B cell (primary cell): ENCODE results near the gene ANKHD1. TPM values are rescaled to one million over a fixed set of nuclear protein-coding genes. Genes with fewer than 3 reads are reported as not detected.

Experiments used
- ATAC-seq: fragments of 200-7000 bp; cut with Tn5 transposase; one replicate; pipeline ENCODE4 v1.10.0; 2021; ENCODE audit warnings: low read depth, mild to moderate bottlenecking, moderate number of reproducible peaks, moderate library complexity
- CTCF ChIA-PET: fragments of 350-600 bp; sonication (Branson Sonifier 250); formaldehyde crosslinking; loops from one replicate; lab custom pipeline; 2021; ENCODE audit warnings: antibody characterized with exemption, inconsistent platforms; lab: Charles Lee
- POLR2A ChIA-PET: fragments of 350-600 bp; sonication (Branson Sonifier 250); formaldehyde crosslinking; loops from one replicate; lab custom pipeline; 2021; ENCODE audit warnings: antibody characterized with exemption; lab: Charles Lee
- DNase-seq: peaks from one replicate; pipeline ENCODE4 v3.0.0; 2013
- H2AFZ ChIP-seq: 2 replicates; pipeline ENCODE4 v1.6.1; 2012; ENCODE audit warnings: mild to moderate bottlenecking, low read depth, low read length; ENCODE audit not compliant: insufficient read depth, poor library complexity, severe bottlenecking
- H3K27ac ChIP-seq, 2 donors: 1 replicate in 1 of 2; 2 replicates in 1 of 2; pipeline ENCODE4 v1.5.1; 2012 to 2013; ENCODE audit warnings: low read length in 2 of 2, mild to moderate bottlenecking in 2 of 2, moderate library complexity in 1 of 2
- H3K27me3 ChIP-seq, 4 experiments: fragments of 200-600 bp in 1 of 4; sonication (generic) in 1 of 4; replicated peaks in 1 of 4; 1 replicate in 2 of 4; 2 replicates in 2 of 4; pipeline versions ENCODE4 v1.6.1 to v1.7.0; 2013 to 2016; ENCODE audit warnings: low read length in 3 of 4, mild to moderate bottlenecking in 2 of 4, mixed read lengths in 1 of 4, moderate library complexity in 1 of 4; ENCODE audit not compliant: insufficient read depth in 4 of 4, control insufficient read depth in 3 of 4; ENCODE audit errors: control extremely low read depth in 1 of 4
- H3K36me3 ChIP-seq, 2 experiments: replicated peaks in 1 of 2; 1 replicate in 1 of 2; 2 replicates in 1 of 2; pipeline versions ENCODE4 v1.6.1 to v1.7.1; 2013; ENCODE audit warnings: low read length in 1 of 2; ENCODE audit not compliant: insufficient read depth in 2 of 2, control insufficient read depth in 1 of 2; ENCODE audit errors: control extremely low read depth in 1 of 2, extremely low read depth in 1 of 2
- H3K4me1 ChIP-seq, 2 donors: fragments of 200-600 bp in 1 of 2; sonication (generic) in 1 of 2; 1 replicate in 1 of 2; 2 replicates in 1 of 2; pipeline versions ENCODE4 v1.5.1 to v1.6.1; 2013 to 2017; ENCODE audit warnings: low read length in 2 of 2; ENCODE audit not compliant: control insufficient read depth in 2 of 2, insufficient read depth in 2 of 2
- H3K4me2 ChIP-seq: replicated peaks from 2 replicates; pipeline ENCODE3; 2012; ENCODE audit warnings: mild to moderate bottlenecking, low read depth, low read length; ENCODE audit not compliant: poor library complexity, severe bottlenecking
- H3K4me3 ChIP-seq, 5 experiments: fragments of 200-600 bp in 1 of 5; sonication (generic) in 1 of 5; 1 replicate in 3 of 5; 2 replicates in 2 of 5; pipeline versions ENCODE4 v1.5.1 to v1.7.0; 2011 to 2016; ENCODE audit warnings: low read length in 4 of 5, mild to moderate bottlenecking in 4 of 5, low read depth in 2 of 5, control low read depth in 1 of 5, moderate library complexity in 1 of 5; ENCODE audit not compliant: insufficient read depth in 1 of 5; ENCODE audit errors: control extremely low read depth in 1 of 5, extremely low read depth in 1 of 5
- H3K79me2 ChIP-seq: fragments of 200-600 bp; sonication (generic); one replicate; pipeline ENCODE4 v1.6.0; 2016; ENCODE audit warnings: low read length; ENCODE audit not compliant: control insufficient read depth, insufficient read depth
- H3K9ac ChIP-seq: fragments of 200-600 bp; sonication (generic); 2 replicates; pipeline ENCODE4 v1.6.1; 2017; ENCODE audit warnings: mild to moderate bottlenecking, low read length, moderate library complexity
- H3K9me3 ChIP-seq, 3 donors: one replicate each; pipeline versions ENCODE4 v1.6.1 to v1.7.1; 2013; ENCODE audit warnings: low read length in 2 of 3; ENCODE audit not compliant: control insufficient read depth in 2 of 3, insufficient read depth in 1 of 3; ENCODE audit errors: control extremely low read depth in 1 of 3
- H4K20me1 ChIP-seq: 2 replicates; pipeline ENCODE4 v1.6.0; 2012; ENCODE audit warnings: mild to moderate bottlenecking, low read length; ENCODE audit not compliant: insufficient read depth, control insufficient read depth, poor library complexity, severe bottlenecking
- H3K27ac Mint-ChIP-seq: one replicate; pipeline ENCODE4 v1.8.0; 2021; ENCODE audit warnings: mixed read lengths
- H3K27me3 Mint-ChIP-seq: one replicate; pipeline ENCODE4 v1.8.0; 2021; ENCODE audit warnings: mixed read lengths
- H3K4me1 Mint-ChIP-seq: one replicate; pipeline ENCODE4 v1.8.0; 2021; ENCODE audit warnings: mixed read lengths
- H3K4me3 Mint-ChIP-seq: one replicate; pipeline ENCODE4 v1.8.0; 2021; ENCODE audit warnings: mixed read lengths
- H3K9me3 Mint-ChIP-seq: one replicate; pipeline ENCODE4 v1.8.0; 2022; ENCODE audit warnings: mixed read lengths; ENCODE audit not compliant: insufficient read depth
- CTCF ChIP-seq: fragments of 200-600 bp; IDR thresholded peaks from one replicate; pipeline ENCODE4 v1.8.0; 2022; ENCODE audit warnings: antibody characterized with exemption, mild to moderate bottlenecking
- EZH2 ChIP-seq: IDR thresholded peaks from 2 replicates; pipeline ENCODE4 v1.6.1; 2012; ENCODE audit warnings: borderline replicate concordance, low read depth, mild to moderate bottlenecking, moderate library complexity, low read length; ENCODE audit not compliant: insufficient read depth, poor library complexity, severe bottlenecking
- WGBS: methylation state at CpG from one replicate; pipeline ENCODE4 v1.1.5; 2013; ENCODE audit warnings: missing lambda C conversion rate; ENCODE audit not compliant: insufficient coverage; 5-methylcytosine and 5-hydroxymethylcytosine counted together
- intact Hi-C: fragments of 100-400 bp; cut with micrococcal nuclease; formaldehyde crosslinking; loops from one replicate; pipeline ENCODE4 v1.10.0; 2022
- polyA plus RNA-seq: library from polyadenylated mRNA; depleted of rRNA; stranded (reverse); fragments of >200 nt; gene quantifications from 2 replicates; pipeline ENCODE4 v1.2.3, GENCODE V29; 2012
- total RNA-seq, 2 donors: library from RNA; stranded (reverse); fragments of 120-200 nt in 1 of 2; gene quantifications; 1 replicate in 1 of 2; 2 replicates in 1 of 2; pipeline versions ENCODE4 v1.2.3 to v1.2.4, GENCODE V29; 2013 to 2022

ANKHD1 gene
- total and polyA plus RNA-seq, 2 donors (not counting 1 experiment from before 2014, with no cell fraction given): 96.3 to 246 TPM

- H3K4me1 Mint-ChIP-seq: no peaks in the 10 kb centered on the region
- H3K27ac Mint-ChIP-seq: no peak overlapping the region
- H3K9me3 Mint-ChIP-seq: no peaks in the 10 kb centered on the region
- no peak for ATAC-seq
- no peak for TF ChIP-seq EZH2
- no peak for TF ChIP-seq CTCF
- Histone ChIP-seq H3K79me2 (no peaks in the 10 kb centered on the region), H3K4me3 (no peak overlapping the region), H3K27me3 (no peaks in the 10 kb centered on the region), H3K9ac (no peak overlapping the region), H3K27ac (no peak overlapping the region), H3K4me2 (no peak overlapping the region), H3K9me3 (no peaks in the 10 kb centered on the region), H3K36me3 (peaks cover 0 to 24% of the 10 kb centered on the region in 2 experiments), H3K4me1 (no peaks in the 10 kb centered on the region), H2AFZ (no peak overlapping the region), H4K20me1 (no peaks in the 10 kb centered on the region)
- no peak for DNase-seq
- H3K4me3 Mint-ChIP-seq: no peak overlapping the region
- POLR2A ChIA-PET: no interaction called here
- intact Hi-C loops: no loop called here
- whole genome bisulfite sequencing: no CpG with 5 or more reads among the region's 3 CpGs
- CTCF ChIA-PET: no interaction called here
- no peaks in the 10 kb centered on the region for H3K27me3 Mint-ChIP-seq
These were observed 78.8 kb downstream of the ANKHD1 start for GRCh38 chr5:140480310-140481014.

- Histone ChIP-seq H3K4me2 (no peak overlapping the region), H3K9ac (no peak overlapping the region), H3K9me3 (no peaks in the 10 kb centered on the region), H4K20me1 (no peaks in the 10 kb centered on the region), H2AFZ (no peak overlapping the region), H3K4me3 (no peak overlapping the region), H3K36me3 (peaks cover 0 to 34% of the 10 kb centered on the region in 2 experiments), H3K27me3 (no peaks in the 10 kb centered on the region), H3K4me1 (no peaks in the 10 kb centered on the region), H3K79me2 (no peaks in the 10 kb centered on the region), H3K27ac (no peak overlapping the region)
- H3K9me3 Mint-ChIP-seq: no peaks in the 10 kb centered on the region
- ChIA-PET CTCF (no interaction called here), POLR2A (no interaction called here)
- no peak overlapping the region for H3K27ac Mint-ChIP-seq
- intact Hi-C loops: no loop called here
- DNase-seq: no peak
- no peak overlapping the region for H3K4me3 Mint-ChIP-seq
- no peak for TF ChIP-seq EZH2
- TF ChIP-seq CTCF: no peak
- WGBS: no CpG with 5 or more reads among the region's 2 CpGs
- H3K4me1 Mint-ChIP-seq: no peaks in the 10 kb centered on the region
- H3K27me3 Mint-ChIP-seq: no peaks in the 10 kb centered on the region
- ATAC-seq: no peak
These were observed 80.1 kb downstream of the ANKHD1 start for GRCh38 chr5:140481758-140482157.
